NCI-H2196 treated with DMSO at 0.1 percent for 48 hours (cell line): ENCODE results near the gene KIF26A.
"Not testable (repeated sequence)": the region's sequence is repeated elsewhere in the genome, so short reads cannot be mapped to it uniquely, and the experiment has no call there.

Source experiments
- DNase-seq: peaks from one replicate; lab custom pipeline; 2025; ENCODE audit not compliant: unreplicated experiment; lab: John Stamatoyannopoulos, UW

The KIF26A gene

GRCh38 chr14:104220215-104221070 lies 82.1 kb downstream of the KIF26A start:
- DNase-seq: no peak

- DNase-seq: no peak
These were observed 82.8 kb downstream of the KIF26A start for GRCh38 chr14:104221071-104221625.

- DNase-seq: no peak
These were observed 83.4 kb downstream of the KIF26A start for GRCh38 chr14:104221636-104222369.

- no peak for DNase-seq
These were observed 84.1 kb downstream of the KIF26A start for GRCh38 chr14:104222396-104223036.

GRCh38 chr14:104223101-104224041 lies 85.0 kb downstream of the KIF26A start:
- DNase-seq: no peak

- DNase-seq: no peak
These were observed 85.7 kb downstream of the KIF26A start for GRCh38 chr14:104224131-104224505.

- DNase-seq: no peak
These were observed 86.3 kb downstream of the KIF26A start for GRCh38 chr14:104224506-104225277.

- not testable (repeated sequence) for DNase-seq
These were observed 87.1 kb downstream of the KIF26A start for GRCh38 chr14:104225278-104226190.

GRCh38 chr14:104226421-104227383 lies 88.3 kb downstream of the KIF26A start:
- DNase-seq: no peak

GRCh38 chr14:104227806-104228205 lies 89.4 kb downstream of the KIF26A start:
- DNase-seq: no peak

- no peak for DNase-seq
These were observed 89.8 kb downstream of the KIF26A start for GRCh38 chr14:104228221-104228620.

GRCh38 chr14:104228716-104229533 lies 90.5 kb downstream of the KIF26A start:
- DNase-seq: no peak

- DNase-seq: no peak
These were observed 91.2 kb downstream of the KIF26A start for GRCh38 chr14:104229534-104230055.

GRCh38 chr14:104230119-104230815 lies 91.9 kb downstream of the KIF26A start:
- DNase-seq: no peak
